SK-N-SH (cell line): Measurements from ENCODE around the gene ATPAF2.

Source experiments
- CTCF ChIP-seq: fragments of 200-600 bp; sonication (generic); IDR thresholded peaks from 2 replicates; pipeline ENCODE4 v1.6.1; 2017; ENCODE audit warnings: antibody characterized with exemption, mild to moderate bottlenecking, moderate library complexity
- GATA2 ChIP-seq: sonication (generic); formaldehyde crosslinking; IDR thresholded peaks from 2 replicates; pipeline ENCODE4 v1.5.0; 2020; ENCODE audit warnings: mild to moderate bottlenecking, missing genetic modification reagents

GRCh38 chr17:18056214-18056613, 17.2 kb upstream of the ATPAF2 start:
- TF ChIP-seq CTCF (no peak), GATA2 (CRISPR knock-in tag) (no peak)
